GM21423 (cell line): Measurements from ENCODE around the gene SORCS1.

Experiments used
- ATAC-seq: cut with Tn5 transposase; IDR thresholded peaks from one replicate; pipeline ENCODE4 v1.9.1; 2021; ENCODE audit warnings: mild to moderate bottlenecking, moderate library complexity; ENCODE audit not compliant: unreplicated experiment

Gene SORCS1

DNA sequence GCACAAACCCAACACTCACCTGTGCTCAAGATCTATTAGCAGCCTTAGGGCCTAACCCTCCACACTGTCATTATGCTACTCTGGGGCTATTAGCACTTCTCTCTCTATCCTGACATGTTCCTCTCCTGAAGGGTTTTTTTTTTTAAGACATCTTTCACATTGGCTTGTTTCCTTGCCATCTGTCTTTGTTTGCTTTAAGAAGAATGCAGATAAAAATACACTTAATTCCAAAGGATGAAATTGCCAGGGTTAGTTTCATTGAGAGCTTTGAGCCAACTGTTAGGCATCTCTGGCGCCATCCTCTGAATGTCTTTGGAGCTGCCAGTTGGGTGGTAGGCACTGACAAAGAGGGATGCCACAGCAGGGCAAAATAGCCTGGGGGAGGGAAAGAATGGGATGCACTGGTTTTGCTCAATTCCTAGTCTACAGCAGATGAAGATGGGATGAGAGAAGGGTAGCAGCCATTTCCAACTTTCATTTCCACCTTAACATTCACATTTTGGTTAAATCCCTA, 399.2 kb downstream of the SORCS1 start:
- ATAC-seq: no peak

DNA sequence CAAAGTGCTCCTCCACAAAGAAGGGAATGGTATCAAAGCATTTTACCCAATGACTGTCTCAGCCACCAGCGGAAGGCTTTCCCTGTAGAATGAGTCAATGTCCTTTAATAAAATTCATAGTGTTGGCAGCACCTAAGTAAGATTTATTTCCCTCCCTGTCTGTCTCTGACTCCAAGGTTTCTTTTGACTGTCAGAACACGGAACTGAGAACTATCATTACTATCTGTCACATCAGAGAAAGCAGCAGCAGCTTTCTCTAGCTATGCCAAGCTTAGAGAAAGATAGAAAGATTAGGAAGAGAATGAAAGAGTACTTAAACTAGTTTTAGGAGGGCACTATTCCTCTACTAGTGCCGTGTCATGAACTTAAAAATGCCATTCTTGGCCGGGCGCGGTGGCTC, 400.1 kb downstream of the SORCS1 start:
- no peak for ATAC-seq

DNA sequence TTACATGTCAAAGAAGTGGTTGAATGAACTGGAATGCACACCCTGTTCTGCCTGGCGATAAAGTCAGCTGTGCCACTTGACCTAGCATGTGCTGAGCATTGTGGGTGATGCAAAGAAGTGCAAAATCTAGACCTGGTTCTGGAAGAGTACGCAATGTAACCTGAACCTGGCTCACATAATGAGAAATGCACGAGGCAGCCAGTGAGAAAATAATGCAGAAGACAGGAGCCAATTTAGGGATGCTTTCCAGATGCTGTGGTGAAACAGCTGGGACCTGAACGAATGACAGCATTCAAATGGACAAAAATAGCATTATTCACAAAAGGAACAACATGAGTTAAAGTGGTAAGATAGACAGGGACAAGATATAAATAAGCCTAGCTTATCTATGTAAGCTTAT, 402.6 kb downstream of the SORCS1 start:
- no peak for ATAC-seq

DNA sequence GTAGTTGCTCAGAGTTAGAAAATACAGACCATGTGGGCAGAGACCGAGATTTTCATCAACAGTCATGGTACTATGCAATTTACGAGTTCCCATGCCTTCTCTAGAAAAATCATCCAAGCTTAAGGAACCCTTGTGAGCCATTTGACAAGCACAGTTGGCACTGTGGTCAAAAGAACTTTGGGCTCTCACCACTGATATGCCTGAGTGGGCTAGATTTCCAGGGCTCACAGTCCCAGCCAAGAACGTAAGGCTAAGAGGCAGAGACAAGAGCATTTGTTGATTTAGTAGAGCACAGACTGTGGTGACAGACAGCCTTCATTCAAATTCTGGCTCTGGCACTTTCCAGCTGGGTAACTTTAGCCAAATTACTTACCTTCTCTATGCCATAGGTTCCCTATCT, 407.0 kb downstream of the SORCS1 start:
- no peak for ATAC-seq

DNA sequence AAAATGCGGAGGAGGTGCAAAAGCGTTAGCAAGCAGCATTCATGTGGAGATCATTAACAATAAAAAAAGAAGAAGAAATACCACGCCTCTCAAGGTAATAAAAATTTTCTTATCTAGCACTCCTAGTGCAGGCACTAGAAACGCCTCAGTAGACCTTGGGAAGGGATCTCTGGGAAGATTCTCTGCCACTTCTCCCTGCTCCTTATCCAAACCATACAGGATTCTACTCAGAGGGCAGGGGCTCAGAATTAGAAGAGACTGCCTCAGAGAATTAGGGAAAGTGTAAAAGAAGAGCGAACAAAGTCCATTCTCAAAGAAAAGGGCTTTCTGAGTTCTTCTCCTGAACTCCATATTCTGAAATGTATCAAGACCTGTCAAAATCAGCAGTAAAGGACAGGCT, 413.4 kb downstream of the SORCS1 start:
- ATAC-seq: no peak

DNA sequence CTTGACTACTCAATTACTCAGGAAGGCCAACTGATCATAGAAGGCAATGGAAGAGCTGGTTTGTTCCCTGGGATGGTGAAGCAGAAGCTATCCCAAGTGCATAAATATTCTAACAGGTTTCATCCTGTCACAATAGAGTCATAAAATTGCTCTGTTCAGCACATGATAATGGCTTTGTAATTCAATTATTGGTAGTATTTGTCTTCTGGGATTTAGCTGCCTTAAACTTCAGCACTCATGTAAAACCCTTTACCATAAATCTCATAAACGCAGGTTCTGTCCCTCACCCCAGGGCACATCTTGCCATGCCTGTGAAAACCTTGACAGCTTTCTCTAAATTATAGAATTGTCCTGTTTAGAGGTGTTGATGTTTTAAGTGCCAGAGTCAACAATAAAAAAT, 417.6 kb downstream of the SORCS1 start:
- ATAC-seq: no peak

DNA sequence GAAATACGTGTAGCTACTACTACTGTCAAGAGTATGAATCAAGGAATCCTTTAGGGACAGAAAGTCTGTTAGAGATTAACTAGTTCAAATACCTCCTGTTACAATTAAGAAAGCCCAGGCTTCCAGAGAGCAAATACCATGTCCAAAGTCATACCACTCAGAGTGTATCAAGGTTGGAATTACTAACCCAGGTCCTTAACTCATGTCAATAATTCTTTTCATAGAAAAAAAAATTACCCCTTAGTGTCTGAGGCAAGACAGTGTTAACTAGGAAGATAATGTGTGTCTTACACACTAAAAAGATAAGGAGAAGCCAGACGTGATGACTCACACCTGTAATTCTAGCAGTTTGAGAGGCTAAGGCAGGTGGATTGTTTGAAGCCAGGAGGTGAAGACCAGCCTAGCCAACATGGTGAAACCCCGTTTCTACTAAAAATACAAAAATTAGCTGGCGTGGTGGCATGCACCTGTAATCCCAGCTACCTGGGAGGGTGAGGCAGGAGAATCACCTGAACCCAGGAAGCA, 423.4 kb downstream of the SORCS1 start:
- ATAC-seq: no peak

DNA sequence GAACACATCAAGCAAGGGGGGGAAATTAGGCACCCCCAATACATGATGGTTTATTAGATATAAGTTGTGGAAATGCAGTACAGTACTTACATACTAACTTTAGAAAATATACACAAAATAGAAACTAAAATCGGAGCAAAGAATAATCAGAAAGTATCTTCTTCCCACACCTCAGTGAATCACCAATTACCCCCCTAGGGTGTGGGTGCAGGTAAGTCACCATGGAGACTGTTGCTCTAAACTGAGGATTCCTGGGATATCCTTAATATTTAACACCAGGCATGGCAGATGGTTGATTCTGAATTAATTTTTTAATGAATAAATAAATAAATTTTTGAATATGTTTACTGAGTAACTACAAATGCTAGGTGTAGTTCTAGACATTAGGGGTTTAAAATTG, 424.4 kb downstream of the SORCS1 start:
- ATAC-seq: no peak

DNA sequence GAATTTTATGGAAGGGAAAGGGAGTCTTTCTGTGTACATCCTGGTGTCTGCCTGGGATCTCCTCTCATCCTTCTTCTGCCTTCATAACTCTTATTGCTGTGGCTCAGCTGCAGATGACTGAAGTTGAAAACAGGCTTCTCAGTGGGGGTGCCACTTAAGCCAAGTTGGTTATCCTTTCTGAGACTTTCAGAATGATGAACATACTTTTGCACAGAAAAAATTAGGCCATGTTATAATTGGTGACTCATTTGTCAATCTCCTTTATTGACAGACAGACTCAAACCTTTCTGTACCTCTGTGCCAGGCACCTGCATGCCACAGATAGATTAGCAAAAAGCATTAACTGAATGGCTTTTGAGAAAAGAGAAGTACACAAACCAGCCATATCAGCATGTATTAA, 430.3 kb downstream of the SORCS1 start:
- ATAC-seq: no peak

DNA sequence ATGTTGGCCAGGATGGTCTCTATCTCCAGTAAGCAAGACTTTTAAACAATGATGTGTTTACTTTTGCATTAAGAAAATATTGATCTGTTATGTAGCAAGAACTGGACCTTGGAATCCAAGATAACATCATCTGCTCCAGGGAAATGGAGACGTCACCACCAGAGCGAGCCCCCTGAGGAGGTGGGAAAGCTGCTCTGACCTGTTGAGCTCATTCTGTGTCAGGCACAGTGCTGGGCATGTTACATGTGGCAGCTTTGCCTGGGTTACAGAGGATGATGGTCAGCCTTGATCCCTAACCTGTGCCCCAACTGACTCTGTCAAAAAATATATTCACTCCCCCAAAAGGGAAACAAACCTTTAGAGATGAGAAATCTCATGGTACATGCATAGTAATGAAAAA, 436.3 kb downstream of the SORCS1 start:
- no peak for ATAC-seq

DNA sequence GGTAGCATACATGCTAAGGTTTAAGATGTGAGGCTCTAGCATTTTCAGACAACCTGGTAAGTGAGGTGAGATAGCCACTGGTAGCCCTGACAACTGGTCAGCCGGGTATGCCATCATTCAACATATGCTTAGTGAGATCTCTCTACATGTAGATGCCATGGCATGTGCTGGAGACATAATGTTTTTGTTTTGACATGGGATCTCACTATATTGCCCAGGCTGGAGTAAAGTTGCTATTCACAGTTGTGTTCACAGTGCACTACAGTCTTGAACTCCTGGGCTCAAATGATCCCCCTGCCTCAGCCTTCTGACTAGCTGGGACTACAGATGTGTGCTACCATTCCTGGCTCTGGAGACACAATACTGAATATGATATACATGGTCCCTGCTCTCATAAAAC, 437.3 kb downstream of the SORCS1 start:
- no peak for ATAC-seq

DNA sequence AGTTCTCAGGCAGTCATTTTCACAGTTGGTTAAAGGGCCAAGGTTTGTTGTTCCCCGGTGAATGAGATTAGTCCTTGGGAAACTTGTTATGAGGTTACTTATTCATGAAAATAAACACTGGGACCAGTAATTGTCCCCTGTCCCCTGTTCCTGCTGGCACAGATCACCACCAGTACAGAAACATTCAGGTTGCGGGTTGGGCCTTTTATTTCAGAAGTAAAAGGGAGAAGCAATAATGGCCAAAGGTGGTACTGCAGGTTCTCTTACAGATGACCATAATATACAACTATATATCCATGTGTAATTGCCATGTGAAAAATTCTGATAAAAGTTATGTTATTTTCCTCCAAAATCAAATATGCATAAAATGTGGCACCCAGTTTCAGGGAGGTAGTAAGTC, 442.0 kb downstream of the SORCS1 start:
- ATAC-seq: no peak

DNA sequence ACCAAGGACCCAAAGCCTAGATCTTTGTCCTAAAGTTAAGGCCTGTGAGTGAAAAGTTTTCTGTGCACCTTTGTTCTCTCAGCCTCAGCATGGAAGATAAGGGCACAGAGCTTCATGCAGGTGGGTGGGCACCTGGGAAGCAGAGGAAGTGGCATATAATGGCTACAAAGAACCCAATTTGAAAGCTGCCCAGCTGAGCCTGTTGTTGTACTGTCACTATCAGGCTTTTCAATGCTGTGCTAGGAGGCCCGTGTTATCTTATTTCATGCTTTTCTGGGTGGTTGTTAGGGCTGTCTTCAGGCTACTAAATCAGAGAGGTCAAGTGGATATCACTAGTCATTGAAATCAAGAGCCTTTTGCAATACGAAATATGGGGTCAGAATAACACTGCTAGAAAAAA, 443.8 kb downstream of the SORCS1 start:
- no peak for ATAC-seq

DNA sequence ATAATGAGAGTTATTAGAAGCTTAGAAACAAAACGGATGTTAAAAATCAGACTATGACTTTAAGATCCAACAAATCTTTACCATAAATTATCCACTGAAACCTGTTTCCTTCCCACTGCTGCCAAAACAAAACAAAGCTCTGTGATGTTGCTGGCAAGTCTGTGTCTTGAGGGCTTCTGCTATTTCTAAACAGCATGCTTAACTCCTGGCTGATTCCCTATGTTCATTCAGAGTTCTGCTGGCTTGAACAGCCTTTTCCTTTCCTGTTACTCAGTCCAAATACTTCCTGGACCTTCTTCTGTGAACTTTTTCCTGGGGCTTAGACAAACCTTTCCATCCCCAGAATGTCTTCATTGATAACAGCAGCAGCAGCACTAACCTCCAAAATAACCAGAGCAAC, 448.1 kb downstream of the SORCS1 start:
- no peak for ATAC-seq

DNA sequence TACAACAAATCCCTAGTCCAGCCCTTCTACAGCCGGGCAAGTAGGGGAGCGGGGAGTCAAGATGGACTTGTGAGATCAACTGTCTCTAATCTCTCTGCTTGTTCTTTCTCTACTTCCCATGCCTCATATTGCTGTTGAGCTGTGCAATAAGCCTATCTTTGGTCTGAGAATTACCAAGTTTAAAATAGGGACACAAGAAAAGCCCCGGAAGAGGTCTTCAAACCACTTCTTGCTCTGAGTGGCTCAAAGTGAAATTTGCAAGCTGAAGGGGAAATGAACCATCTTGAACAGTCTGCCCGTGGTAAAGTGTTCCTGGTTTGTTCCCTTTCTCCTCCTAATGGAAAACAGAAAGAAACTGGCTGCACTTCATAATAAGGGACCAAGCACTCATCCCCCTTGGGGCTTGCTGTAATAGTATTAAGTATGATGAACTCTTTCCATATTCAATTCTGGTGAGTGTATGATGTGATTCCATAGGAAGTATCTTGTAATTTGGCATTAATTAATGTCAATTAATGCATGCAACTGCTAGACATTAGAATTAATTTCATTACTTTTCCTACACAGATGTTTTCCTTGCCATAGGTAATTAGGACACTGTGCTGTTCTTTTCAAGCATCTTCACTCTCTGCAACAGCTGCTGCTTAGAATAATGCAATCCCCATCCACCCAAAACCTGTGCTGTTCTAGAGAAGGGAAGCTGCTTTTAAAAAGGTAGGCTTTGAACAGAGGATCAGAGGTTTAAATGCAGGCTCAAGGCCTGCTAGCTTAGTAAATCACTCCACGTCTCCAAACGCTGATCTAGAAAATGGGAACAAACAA, 449.6 kb downstream of the SORCS1 start:
- ATAC-seq: no peak

DNA sequence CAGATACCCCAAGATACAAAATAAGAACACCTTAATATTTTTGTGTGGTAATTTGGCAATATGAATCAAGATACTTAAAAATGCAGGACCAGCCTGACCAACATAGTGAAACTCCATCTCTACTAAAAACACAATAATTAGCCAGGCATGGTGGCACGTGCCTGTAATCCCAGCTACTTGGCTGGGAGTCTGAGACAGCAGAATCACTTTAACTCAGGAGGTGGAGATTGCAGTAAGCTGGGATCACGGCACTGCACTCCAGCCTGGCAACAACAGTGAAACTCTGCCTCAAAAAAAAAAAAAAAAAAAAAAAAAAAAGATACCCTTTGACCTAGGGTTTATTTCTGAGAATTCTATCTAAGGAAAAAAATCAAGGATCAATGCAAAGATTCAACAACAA, 450.7 kb downstream of the SORCS1 start:
- no peak for ATAC-seq

DNA sequence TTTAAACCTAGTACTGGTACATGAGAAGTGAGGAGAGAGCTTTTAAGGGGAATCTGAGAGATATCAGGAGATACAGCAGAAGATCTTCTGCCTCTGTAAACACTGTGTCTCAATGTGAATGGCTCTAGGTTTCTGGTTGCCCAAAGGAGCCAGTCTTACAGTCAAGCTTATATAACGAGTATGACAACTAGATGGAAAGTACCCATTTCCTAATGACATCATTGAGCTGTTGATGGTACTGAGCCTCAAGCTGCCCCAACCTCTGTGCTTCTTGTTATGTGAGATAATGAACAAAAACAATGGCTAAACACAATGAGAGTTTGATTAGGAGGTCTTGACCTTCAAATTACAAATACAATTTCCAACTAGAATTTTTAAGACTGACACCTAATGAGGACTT, 451.5 kb downstream of the SORCS1 start:
- ATAC-seq: no peak

DNA sequence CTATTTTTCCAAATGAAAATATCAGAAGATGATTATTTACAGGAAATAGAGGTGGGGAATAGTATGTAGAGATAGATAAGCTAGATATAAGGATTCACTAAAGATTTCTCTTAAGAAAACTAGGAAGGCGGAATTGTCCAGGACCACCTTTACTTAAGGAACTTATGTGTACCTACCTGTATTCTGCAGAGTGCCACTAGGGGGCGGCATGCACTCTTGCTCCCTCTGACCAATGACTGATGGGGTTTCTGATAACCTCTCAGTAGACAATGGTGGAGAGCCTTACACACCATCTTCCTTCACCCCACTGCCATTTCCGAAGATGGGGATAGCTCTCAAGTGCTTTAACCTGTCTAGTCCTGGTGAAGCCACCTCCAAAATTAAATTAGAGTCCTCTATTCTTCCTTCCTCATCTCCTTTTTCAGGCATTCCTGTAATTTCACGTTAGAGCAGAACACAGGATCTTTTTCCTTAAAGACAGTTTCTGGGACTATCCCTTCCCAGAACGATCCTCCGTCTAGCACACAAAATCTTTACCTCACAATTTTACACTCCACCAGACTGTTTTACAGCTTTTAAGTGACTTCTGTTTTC, 453.1 kb downstream of the SORCS1 start:
- ATAC-seq: peak; percentile 88

DNA sequence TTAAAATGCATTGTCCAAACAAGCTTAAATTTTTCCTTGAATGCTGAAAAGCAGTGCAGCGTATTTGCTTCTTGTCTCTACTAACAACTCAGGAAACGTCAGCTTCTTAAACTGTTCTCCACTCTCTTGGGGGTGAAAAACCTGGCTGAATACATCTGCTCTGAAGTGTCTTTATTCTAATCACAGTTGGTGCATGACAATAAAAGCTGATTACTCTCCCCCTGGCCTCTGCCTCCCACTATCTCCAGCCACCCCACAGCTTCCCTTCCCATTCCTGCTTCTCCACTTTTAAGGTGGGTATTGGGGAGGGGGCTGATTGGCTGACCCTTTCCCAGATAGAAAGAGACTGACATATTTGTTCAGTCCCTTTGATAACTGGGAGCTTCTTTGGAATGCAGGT, 456.0 kb downstream of the SORCS1 start:
- no peak for ATAC-seq

DNA sequence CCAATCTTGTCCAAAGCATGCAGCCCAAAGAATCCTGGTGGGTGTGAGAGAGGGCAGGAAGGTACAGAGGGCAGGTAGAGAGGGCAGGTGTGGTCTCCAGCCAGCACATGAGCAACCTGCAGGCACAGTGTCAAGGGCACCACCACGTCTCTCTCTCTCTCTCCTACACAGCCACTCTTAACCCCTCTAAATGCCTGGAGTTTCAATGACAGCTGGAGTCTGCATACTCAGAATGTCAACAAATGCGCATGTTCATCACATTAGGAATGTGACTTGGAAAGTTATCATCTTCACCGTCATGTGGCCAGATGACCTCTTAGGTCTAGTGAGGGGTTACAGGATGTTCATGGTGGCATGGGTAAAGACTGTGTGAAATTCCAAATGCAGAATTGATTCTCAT, 456.8 kb downstream of the SORCS1 start:
- ATAC-seq: no peak

DNA sequence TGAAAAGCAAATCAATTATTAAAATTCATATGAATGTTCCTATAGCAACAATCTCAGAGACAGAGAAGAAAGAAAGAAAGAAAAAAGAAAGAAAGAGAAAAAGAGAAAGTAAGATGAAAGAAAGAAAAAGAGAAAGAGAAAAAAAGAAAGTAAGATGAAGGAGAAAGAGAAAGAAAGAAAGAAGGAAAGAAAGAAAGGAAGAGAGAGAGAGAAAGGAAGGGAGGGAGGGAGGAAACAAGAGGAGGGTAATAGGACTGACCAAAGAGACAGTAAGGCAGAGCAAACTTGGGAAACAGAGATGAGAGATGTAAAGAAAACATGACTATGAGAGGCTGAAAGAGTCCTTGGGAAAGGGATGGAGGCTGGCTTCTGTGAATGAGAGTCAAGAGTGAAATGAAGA, 458.4 kb downstream of the SORCS1 start:
- no peak for ATAC-seq

DNA sequence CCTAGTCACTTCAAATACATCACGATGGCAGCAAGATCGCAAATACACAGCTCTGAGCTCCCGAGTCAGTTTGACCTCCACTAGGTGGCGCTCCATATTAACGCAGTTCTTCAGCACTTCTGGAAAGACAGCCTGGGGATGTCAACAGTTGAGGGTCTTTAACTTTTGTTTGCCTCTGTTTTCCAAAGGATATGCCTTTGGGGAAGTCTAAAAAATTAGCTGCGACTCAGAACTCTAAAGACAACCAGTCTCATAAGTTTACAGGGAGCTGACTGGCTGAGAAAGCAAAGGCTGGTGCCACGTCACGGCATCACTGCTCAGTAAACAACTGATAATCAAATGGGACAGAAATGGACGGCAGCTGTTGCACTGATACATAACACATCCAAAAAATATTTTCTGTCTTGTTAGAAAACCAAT, 458.8 kb downstream of the SORCS1 start:
- ATAC-seq: peak; percentile 80
